Muscle layer of colon (tissue), 2 donors: ENCODE results near the gene SBSN.

Experiments
- H3K27ac ChIP-seq: one replicate; pipeline ENCODE4 v1.7.0; 2013; ENCODE audit warnings: low read depth, mild to moderate bottlenecking, low read length, moderate library complexity
- H3K27me3 ChIP-seq, 2 donors: one replicate each; pipeline ENCODE4 v1.7.0; 2013; ENCODE audit warnings: low read length in 2 of 2, mild to moderate bottlenecking in 2 of 2; ENCODE audit not compliant: insufficient read depth in 2 of 2, control insufficient read depth in 1 of 2
- H3K36me3 ChIP-seq: one replicate; pipeline ENCODE4 v1.7.0; 2013; ENCODE audit warnings: mild to moderate bottlenecking, low read length; ENCODE audit not compliant: insufficient read depth
- H3K4me1 ChIP-seq: one replicate; pipeline ENCODE4 v1.7.0; 2013; ENCODE audit warnings: mild to moderate bottlenecking, low read length; ENCODE audit not compliant: insufficient read depth
- H3K4me3 ChIP-seq, 2 donors: one replicate each; pipeline ENCODE4 v1.7.0; 2013; ENCODE audit warnings: low read length in 2 of 2, low read depth in 1 of 2, mild to moderate bottlenecking in 1 of 2, moderate library complexity in 1 of 2
- H3K9ac ChIP-seq: one replicate; pipeline ENCODE4 v1.7.0; 2013; ENCODE audit warnings: low read length
- H3K9me3 ChIP-seq: one replicate; pipeline ENCODE4 v1.7.0; 2013; ENCODE audit warnings: mild to moderate bottlenecking, low read length
- donor health status: abdominal sarcoma.
- donor health status: Adenocarcinoma of cecum.

Gene SBSN

GRCh38 chr19:35528218-35529038 lies at the start of gene SBSN:
TSS of gene SBSN (minus strand) at chr19:35528311. CDS start at chr19:35528281, 30 bp downstream.
- Histone ChIP-seq H3K4me3 (no peak within 1 kb of the TSS), H3K27me3 (peaks cover 21 to 49% of the 10 kb centered on the region in 2 donors)

DNA sequence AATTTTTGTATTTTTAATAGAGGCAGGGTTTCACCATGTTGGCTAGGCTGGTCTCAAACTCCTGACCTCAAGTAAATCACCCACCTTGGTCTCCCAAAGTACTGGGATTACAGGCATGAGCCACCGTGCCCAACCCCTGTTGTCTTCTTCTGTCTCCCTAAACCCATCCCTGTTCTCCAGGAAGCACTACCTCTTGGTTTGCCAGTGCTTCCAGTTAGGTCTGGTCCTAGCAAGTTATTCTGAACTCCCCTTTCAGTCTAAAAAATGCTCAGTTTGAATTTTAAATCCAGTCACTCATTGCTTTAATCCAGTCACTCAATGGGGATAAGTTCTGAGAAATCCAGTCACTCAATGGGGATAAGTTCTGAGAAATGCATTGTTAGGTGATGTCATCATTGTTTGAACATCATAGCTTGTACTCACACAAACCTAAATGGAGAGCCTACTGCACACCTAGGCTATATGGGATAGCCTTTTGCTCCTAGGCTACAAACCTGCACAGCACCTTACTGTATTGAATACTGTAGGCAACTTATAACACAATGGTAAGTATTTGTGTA lies 43.4 kb upstream of the SBSN start:
- Histone ChIP-seq H3K4me1 (no peaks in the 10 kb centered on the region), H3K36me3 (no peaks in the 10 kb centered on the region), H3K9ac (no peak overlapping the region), H3K9me3 (peaks cover 4% of the 10 kb centered on the region), H3K4me3 (no peak overlapping the region), H3K27ac (no peak overlapping the region), H3K27me3 (peaks cover 0 to 5% of the 10 kb centered on the region in 2 donors)

More at GRCh38 chr19:35528218-35529038, at the start of gene SBSN:
- H3K36me3 ChIP-seq: no peaks in the 10 kb centered on the region
- no peak within 1 kb of the TSS for H3K9ac ChIP-seq
- no peaks in the 10 kb centered on the region for H3K4me1 ChIP-seq
- H3K27ac ChIP-seq: no peak within 1 kb of the TSS
- H3K9me3 ChIP-seq: no peaks in the 10 kb centered on the region

- no peak overlapping the region for H3K27ac ChIP-seq
- H3K36me3 ChIP-seq: no peaks in the 10 kb centered on the region
- no peak overlapping the region for H3K9ac ChIP-seq
- no peak overlapping the region for H3K4me3 ChIP-seq
- no peaks in the 10 kb centered on the region for H3K4me1 ChIP-seq
- H3K27me3 ChIP-seq: peaks cover 0 to 5% of the 10 kb centered on the region in 2 donors
- no peaks in the 10 kb centered on the region for H3K9me3 ChIP-seq
Observed at GRCh38 chr19:35569281-35569781, 41.2 kb upstream of the SBSN start.

DNA sequence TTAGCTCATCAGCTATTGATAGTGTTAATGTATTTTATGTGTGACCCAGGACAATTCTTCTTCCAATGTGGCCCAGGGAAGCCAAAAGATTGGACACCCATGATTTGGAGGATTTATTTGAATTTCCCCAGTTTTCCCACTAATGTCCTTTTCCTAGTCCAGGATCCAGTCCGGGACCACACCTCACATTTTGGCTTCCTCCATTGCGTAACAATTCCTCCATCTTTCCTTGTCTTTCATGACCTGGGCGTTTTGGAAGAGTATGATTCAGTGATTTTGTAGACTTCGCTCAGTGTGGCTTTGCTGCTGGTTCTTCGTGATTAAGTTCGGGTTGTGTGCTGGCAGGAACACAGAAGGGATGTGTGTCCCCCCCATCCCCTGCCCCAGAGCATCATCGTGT lies 38.6 kb upstream of the SBSN start:
- Histone ChIP-seq H3K9ac (no peak overlapping the region), H3K9me3 (no peaks in the 10 kb centered on the region), H3K4me3 (no peak overlapping the region), H3K4me1 (no peaks in the 10 kb centered on the region), H3K27me3 (peaks cover 0 to 10% of the 10 kb centered on the region in 2 donors), H3K27ac (no peak overlapping the region), H3K36me3 (no peaks in the 10 kb centered on the region)

DNA sequence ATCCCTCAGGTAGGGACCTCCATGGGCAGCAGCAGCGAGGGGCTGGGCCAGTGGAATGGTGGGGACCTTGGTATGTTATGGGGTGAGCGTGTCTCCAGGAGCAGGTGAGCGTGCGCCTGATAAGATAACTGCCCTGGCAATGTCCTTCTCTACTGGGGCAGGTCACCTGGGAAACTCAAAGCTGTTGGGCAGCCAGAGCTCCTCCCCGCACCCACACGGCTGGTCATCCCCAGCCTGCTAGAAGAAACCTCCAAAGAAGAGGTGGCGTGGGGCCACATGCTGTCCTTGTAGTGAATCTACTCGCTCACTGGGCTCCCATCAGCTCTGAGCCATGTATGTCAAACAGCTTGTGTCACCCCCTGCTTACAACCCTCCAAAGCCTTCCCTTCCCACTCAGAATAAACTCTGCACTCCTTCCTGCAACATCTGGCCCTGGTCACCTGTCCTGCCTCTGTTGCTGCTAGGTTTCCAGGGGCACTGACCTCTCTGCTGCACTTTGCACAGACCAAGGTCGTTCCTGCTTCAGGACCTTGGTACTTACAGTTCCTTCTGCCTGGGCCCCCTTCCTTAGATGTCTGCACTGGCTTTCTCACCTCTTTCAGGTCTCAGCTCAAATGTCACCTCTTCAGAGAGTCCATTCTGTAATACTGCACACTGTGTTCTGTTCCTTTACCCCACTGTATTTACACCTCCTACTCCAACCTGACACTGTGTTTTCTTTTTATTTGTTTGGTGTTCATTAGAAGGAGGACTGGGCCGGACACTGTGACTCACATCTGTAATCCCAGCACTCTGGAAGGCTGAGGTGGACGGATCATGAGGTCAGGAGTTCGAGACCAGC lies 37.1 kb upstream of the SBSN start:
- no peak overlapping the region for H3K4me3 ChIP-seq
- H3K9me3 ChIP-seq: no peaks in the 10 kb centered on the region
- no peak overlapping the region for H3K27ac ChIP-seq
- H3K27me3 ChIP-seq: peaks cover 0 to 22% of the 10 kb centered on the region in 2 donors
- no peaks in the 10 kb centered on the region for H3K4me1 ChIP-seq
- H3K9ac ChIP-seq: no peak overlapping the region
- no peaks in the 10 kb centered on the region for H3K36me3 ChIP-seq

DNA sequence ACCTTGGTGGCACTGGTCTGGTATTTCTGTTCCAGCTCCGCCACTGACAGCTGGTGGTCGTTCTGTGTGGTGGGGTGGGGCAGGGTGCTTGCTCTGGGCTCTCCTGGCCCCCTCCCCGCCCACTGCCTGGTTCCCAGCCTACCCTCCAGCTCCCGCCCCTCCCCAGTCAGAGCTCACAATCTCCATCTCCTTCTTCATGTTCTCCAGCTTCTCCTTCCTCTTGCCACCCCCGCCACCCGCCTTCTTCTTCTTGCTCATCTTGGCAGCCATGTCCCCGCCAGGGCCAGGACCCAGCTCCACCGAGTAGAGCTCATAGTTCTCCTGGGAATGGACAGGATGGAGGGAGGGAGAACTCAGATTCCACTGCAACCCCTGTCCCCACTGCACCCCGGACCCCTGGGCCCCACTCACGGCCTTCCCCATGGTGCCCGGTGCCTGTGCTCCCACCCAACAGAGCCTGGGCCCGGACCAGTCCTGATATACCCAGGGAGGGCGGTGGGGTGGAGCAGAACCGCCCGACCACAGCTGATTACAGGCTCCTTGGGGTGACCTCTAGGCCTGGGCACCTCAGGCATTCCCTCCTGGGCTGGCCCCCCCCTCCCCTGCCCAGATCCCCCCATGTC lies 35.2 kb upstream of the SBSN start, which contains the start of gene ATP4A:
Gene ATP4A (minus strand): TSS at position 452 of the 623 bp plus-strand sequence. CDS start 29 bp downstream, at position 423.
- Histone ChIP-seq H3K9ac (no peak within 1 kb of the TSS), H3K9me3 (no peaks in the 10 kb centered on the region), H3K4me3 (no peak within 1 kb of the TSS), H3K4me1 (no peaks in the 10 kb centered on the region), H3K27me3 (peaks cover 10 to 36% of the 10 kb centered on the region in 2 donors), H3K27ac (no peak within 1 kb of the TSS), H3K36me3 (no peaks in the 10 kb centered on the region)

GRCh38 chr19:35562776-35563175 lies 34.7 kb upstream of the SBSN start:
- H3K4me3 ChIP-seq: no peak overlapping the region
- no peaks in the 10 kb centered on the region for H3K9me3 ChIP-seq
- no peaks in the 10 kb centered on the region for H3K36me3 ChIP-seq
- no peaks in the 10 kb centered on the region for H3K4me1 ChIP-seq
- no peak overlapping the region for H3K9ac ChIP-seq
- no peak overlapping the region for H3K27ac ChIP-seq
- H3K27me3 ChIP-seq: peaks cover 10 to 41% of the 10 kb centered on the region in 2 donors

GRCh38 chr19:35562336-35562735 lies 34.2 kb upstream of the SBSN start:
- Histone ChIP-seq H3K36me3 (no peaks in the 10 kb centered on the region), H3K9me3 (no peaks in the 10 kb centered on the region), H3K27ac (no peak overlapping the region), H3K9ac (no peak overlapping the region), H3K27me3 (peaks cover 10 to 45% of the 10 kb centered on the region in 2 donors), H3K4me1 (no peaks in the 10 kb centered on the region), H3K4me3 (no peak overlapping the region)

GRCh38 chr19:35561436-35561835 lies 33.3 kb upstream of the SBSN start:
- no peaks in the 10 kb centered on the region for H3K9me3 ChIP-seq
- no peaks in the 10 kb centered on the region for H3K36me3 ChIP-seq
- no peak overlapping the region for H3K4me3 ChIP-seq
- H3K4me1 ChIP-seq: no peaks in the 10 kb centered on the region
- no peak overlapping the region for H3K27ac ChIP-seq
- H3K9ac ChIP-seq: no peak overlapping the region
- peaks cover 10 to 49% of the 10 kb centered on the region in 2 donors for H3K27me3 ChIP-seq

DNA sequence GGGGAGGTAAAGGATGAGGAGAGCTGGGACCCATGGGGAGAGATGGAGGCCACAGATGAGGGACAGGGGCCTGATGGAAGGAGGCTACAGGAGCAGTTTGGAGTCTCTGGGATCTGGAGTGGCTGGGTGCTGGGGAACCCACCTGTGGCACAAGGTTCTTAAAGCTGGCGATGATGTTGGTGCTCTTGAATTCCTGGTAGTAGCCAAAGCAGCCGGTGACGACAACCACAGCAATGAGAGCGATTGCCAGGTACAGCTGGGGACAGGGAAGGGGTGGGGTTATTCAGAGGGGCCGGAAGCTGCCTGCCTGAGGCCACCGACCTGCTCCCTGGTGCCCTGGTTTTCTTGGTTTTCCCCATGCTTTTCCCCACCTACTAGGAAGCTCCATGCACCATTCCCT lies 32.6 kb upstream of the SBSN start:
- H3K27me3 ChIP-seq: peaks cover 10 to 49% of the 10 kb centered on the region in 2 donors
- H3K4me3 ChIP-seq: no peak overlapping the region
- H3K36me3 ChIP-seq: no peaks in the 10 kb centered on the region
- no peaks in the 10 kb centered on the region for H3K4me1 ChIP-seq
- H3K9ac ChIP-seq: no peak overlapping the region
- no peaks in the 10 kb centered on the region for H3K9me3 ChIP-seq
- H3K27ac ChIP-seq: no peak overlapping the region

DNA sequence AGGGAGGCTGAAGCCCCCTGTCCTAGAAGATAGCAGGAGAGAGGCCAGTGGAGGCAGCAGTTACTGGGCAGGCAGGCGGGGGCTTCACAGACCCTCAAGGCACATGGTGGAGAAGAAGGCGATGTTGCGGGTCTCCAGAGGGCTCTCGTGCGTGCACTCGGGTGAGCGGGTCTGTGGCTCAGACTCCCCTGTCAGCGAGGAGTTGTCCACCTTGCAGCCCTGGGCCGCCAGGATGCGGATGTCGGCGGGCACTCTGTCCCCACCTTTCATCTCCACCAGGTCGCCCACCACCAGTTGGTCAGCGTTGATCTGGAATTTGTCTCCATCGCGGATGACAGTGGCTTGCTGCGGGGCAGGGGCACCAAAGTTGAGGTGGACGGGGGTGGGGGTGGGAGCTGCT lies 32.2 kb upstream of the SBSN start:
- no peaks in the 10 kb centered on the region for H3K4me1 ChIP-seq
- H3K9ac ChIP-seq: no peak overlapping the region
- H3K36me3 ChIP-seq: no peaks in the 10 kb centered on the region
- H3K4me3 ChIP-seq: no peak overlapping the region
- H3K9me3 ChIP-seq: no peaks in the 10 kb centered on the region
- no peak overlapping the region for H3K27ac ChIP-seq
- H3K27me3 ChIP-seq: peaks cover 10 to 53% of the 10 kb centered on the region in 2 donors
